Left renal pelvis (tissue), 4 donors: Measurements from ENCODE around the gene TBL3. TPM values are rescaled to one million over a fixed set of nuclear protein-coding genes. Genes with fewer than 3 reads are reported as not detected.
A peak's percentile ranks its signal among the peaks of the same experiment; 100 is the strongest.
"Not testable (repeated sequence)": the region's sequence is repeated elsewhere in the genome, so short reads cannot be mapped to it uniquely, and the experiment has no call there.

Experiments
- DNase-seq, 4 donors: peaks; one replicate each; pipeline ENCODE4 v3.0.0-alpha.2; 2013; ENCODE audit warnings: low read depth in 4 of 4, low spot score in 3 of 4
- polyA plus RNA-seq, 4 donors: library from polyadenylated mRNA; unstranded; fragments of 120-200 nt; gene quantifications; one replicate each; pipeline ENCODE4 v1.2.1, GENCODE V29; 2013; ENCODE audit not compliant: insufficient read length in 4 of 4

The TBL3 gene
- polyA plus RNA-seq, 4 donors: 25.1 to 46.9 (median 29.1) TPM

DNA sequence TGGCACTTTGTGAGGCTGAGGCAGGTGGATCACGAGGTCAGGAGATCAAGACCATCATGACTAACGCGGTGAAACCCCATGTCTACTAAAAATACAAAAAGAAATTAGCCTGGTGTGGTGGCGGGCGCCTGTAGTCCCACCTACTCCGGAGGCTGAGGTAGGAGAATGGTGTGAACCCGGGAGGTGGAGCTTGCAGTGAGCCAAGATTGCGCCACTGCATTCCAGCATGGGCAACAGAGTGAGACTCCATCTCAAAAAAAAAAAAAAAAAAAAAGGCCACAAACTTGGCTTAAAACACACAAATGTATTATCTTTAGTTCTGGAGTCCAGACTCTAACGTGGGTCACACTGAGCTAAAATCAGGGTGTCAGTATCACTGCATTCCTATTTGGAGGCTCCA, 39.9 kb downstream of the TBL3 start:
- DNase-seq: not testable (repeated sequence)

DNA sequence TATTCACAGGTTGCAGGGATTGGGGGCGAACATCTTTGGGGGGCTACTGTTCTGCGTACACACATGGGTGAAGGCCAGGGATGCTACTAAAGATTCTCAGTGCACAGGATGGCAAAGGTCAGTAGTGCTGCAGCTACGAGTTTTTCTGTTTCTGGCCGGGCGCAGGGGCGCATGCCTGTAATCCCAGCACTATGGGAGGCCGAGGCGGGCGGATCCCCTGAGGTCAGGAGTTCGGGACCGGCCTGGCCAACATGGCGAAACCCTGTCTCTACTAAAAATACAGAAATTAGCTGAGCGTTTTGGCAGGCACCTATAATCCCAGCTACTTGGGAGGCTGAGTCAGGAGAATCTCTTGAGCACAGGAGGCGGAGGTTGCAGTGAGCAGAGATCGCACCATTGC, 41.7 kb downstream of the TBL3 start:
- DNase-seq: no peak

DNA sequence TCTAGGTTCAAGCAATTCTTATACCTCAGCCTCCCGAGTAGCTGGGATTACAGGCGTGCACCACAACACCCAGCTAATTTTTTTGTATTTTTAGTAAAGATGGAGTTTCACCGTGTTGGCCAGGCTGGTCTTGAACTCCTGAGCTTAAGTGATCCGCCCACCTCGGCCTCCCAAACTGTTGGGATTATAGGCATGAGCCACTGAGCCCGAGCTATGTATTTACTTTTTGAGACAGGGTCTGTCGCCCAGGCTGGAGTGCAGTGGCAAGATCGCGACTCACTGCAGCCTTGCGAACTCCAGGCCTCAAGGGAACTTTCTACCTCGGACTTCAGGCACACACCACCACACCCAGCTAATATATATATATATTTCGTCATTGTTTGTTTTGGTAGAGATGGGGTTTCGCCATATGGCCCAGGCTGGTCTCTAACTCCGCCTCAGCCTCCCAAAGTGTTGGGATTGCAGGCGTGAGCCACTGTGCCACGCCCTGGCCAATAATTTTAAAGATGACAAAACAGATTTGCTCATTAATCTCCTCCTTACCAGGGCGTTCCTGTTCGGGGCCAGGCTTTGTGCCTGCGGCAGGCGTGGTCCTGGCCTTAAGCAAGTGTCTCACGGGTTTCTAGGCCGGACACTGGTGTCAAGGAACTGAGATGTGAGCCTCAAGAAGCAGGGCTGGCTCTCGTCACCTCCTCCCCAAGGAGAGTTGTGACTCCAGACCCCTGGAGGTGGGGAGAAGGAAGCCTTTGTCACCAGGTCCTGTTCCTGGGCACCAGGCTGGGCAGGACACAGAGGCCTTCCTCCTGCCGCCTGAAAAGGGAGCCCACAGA, 43.5 kb downstream of the TBL3 start:
- no peak for DNase-seq

DNA sequence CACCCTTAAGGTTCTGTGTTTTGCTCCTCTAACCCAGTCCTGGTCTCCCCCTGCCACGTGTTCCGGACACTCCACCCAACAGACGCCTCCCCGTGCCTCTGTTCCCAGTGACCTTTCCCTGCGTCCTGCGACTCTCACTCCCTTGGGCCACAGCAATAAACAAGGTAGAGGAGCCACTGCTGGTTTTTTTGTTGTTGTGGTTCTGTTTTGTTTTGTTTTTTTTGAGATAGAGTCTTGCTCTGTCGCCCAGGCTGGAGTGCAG, 44.0 kb downstream of the TBL3 start:
- DNase-seq: no peak

DNA sequence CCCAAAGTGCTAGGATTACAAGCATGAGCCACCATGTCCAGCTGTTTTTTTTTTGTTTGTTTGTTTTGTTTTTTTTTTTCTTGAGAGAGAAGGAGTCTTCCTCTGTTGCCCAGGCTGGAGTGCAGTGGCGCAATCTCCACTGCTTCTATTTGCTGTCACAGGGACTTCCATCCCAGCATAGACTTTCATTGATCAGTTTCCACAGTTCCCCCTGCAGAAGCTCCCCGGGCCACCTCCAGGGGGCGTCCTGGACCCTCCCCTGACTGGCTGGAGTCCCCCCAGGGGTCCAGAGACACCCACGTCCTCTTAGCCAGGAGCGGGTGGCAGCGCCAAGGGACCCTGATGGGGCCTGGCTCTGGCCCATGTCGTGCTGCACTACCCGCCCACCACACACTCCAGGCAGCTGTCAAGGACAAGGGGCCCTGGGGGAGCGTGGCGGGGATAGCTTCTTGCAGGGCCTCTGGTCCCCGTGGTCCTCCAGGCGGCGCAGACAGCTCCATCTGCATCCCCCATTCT, 44.6 kb downstream of the TBL3 start:
- no peak for DNase-seq

DNA sequence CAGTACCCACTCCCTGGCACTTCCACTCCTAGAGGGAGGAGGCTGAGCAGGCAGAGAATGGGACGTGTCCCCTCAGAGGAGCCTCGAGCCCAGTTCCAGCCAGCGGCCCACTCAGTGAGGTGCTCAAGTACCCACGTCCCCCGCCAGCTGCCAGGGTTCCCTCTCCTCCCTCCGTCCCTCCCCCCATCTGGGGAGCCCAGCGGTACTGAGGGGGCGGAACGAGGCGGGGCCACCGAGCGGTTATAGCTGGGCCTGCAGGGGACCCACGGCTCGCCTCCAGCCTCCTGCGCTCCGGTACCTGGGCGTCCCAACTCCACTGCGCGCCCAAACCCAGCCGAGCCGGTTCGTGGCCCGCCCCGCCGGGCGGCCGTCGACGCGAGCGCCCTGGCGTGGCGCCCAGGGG, 47.7 kb downstream of the TBL3 start, which contains the start of gene NPW:
TSS of gene NPW (plus strand) at position 268 of the 403 bp plus-strand sequence.
- DNase-seq: no peak

DNA sequence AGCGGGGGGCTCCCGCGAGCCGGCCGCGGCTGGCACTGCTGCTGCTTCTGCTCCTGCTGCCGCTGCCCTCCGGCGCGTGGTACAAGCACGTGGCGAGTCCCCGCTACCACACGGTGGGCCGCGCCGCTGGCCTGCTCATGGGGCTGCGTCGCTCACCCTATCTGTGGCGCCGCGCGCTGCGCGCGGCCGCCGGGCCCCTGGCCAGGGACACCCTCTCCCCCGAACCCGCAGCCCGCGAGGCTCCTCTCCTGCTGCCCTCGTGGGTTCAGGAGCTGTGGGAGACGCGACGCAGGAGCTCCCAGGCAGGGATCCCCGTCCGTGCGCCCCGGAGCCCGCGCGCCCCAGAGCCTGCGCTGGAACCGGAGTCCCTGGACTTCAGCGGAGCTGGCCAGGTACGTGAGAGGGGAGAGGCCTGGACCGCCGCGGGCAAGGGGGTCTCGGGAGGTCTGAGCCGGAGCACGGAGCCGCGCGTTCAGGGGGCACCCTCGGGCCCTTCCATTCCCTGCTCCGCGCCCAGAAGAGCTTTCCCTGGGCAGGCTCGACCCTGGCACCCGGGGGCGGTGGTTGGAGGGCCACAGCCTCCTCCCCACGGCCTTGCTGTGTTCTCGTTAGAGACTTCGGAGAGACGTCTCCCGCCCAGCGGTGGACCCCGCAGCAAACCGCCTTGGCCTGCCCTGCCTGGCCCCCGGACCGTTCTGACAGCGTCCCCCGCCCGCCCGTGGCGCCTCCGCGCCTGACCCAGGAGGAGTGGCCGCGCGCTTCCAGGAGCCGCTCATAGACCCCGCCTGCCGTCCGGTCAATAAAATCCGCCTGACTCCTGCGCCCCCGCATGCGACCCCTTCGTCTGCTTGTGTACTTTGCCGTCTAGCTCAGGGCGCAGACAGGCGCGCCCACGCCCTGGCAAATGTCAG, 48.3 kb downstream of the TBL3 start:
- DNase-seq: no peak

DNA sequence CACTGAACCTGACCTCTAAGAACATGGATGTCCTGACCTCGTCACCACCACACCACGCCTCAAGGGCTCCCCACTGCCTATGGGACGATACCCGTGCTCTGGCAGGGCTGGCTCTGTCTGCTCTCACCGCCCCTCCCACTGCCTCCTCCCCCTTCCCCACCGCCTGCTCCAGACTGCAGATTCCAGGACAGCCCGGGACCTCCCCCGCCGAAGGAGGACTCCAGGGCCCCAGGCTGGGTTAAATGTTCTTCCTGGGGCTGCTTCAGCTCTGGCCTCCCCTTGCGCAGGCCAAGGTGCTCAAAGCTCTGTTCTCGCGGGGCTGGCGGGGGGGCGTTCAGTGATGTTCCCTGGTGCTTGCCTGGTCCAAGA, 50.9 kb downstream of the TBL3 start:
- no peak for DNase-seq

DNA sequence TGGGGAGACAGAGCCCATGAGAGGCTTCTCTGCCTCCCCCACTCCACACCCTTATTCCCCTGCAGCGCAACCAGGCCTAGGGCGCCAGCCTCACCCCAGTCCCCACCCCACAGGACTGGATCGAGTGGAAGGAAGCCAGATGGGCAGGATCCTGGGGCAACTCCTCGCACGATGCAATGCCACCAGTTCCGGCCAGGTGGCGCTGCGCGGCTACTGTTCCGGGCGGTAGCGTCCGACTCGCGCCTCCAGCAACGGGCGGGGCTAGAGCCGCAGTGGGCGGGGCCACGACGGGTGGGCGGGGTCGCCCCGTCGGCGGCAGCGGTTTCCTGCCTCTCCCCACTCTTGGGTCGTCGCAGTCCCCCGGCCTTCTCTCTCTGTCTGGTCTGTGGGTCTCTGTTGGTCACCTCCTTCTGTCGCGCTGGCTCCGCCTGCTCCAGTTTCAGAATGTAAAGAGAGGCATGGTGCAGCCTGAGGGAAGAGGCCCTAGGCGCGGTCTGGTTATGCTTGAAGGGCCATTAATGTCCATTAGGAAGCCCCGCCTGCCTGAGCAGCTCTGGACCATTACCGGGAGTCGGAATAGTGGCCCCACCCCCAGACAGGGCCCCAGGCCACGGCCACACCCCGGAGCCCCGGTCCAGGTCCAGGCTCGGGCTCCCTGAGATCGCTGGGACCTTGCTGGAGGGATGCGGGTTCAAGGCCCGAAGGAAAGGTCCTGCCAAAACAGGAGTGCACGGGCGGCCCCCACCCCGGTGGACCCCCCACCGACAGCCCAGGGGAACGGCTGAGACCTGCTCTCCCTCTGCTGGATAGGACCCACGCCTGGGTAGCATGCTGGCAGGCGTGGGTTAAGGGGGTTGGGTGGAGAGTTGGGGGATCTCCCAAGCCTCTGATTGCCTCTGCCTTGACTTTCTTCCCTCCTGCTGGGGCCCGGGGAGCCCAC, 51.5 kb downstream of the TBL3 start:
- peak in 2 of 4 donors; percentile 77 to 84 for DNase-seq

DNA sequence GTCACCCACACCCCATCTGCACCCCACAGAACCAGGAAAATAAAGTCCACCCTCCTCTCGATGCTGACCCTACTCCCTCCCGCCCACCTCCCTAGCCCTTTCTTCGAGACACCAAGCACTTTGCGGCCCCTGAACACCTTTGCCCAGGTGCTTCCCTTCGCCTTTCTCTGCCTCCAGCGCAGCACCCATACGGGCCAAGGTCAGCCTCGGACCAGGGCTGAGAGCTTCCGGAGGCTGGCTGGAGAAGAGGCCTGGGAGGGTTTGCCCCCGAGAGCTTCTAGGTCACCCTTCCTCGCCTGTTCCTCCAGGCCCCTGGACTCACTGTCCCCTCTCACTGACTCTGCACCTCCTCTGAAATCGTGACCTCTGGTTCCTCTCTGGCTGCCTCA, 52.2 kb downstream of the TBL3 start:
- no peak for DNase-seq

DNA sequence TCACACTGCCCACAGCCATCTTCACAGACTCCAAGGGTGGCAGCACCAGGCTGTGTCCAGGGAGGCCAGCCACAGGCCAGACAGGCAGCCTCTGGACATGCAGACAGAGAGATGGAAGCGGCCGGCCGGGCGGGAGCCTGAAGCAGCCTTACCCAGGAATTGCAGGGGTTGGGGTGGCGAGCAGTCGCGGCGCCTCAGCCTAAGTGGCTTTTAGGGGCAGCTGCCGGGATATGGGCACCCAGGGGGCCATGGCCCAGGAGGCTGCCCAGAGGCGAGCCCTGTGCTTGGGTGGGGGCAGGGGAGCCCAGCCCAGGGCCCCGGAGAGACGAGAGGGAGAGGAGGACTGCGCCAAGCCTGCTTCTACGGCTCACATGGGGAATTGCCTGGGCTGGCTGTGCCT, 53.4 kb downstream of the TBL3 start:
- no peak for DNase-seq

DNA sequence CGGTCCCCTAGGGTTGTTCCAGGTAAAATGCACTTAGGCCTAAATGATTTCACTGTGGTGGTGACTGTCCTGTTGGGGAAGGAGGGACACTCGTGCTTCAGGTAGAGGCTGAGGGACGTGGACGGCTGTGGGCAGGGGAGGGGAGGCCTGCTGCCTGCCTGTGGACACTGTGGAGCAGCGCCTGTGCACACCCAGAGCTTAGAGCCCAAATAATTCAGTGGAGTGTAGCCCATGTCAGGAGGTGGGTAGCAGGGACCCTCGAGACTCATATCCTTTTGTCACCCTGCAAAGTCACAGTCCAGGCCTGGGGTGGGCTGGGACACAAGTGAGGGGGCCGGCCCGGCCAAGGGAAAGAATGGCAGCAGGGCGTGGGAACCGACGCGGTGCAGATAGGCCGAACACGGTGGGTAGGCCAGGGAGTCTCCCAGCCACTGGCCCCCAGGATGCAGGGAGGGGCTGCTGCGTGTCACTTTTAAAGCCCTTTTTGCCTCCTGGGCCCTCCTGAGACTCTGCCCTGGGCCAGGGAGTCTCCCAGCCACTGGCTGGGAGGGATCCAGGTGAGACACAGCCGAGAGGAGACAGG, 54.1 kb downstream of the TBL3 start:
- DNase-seq: no peak

DNA sequence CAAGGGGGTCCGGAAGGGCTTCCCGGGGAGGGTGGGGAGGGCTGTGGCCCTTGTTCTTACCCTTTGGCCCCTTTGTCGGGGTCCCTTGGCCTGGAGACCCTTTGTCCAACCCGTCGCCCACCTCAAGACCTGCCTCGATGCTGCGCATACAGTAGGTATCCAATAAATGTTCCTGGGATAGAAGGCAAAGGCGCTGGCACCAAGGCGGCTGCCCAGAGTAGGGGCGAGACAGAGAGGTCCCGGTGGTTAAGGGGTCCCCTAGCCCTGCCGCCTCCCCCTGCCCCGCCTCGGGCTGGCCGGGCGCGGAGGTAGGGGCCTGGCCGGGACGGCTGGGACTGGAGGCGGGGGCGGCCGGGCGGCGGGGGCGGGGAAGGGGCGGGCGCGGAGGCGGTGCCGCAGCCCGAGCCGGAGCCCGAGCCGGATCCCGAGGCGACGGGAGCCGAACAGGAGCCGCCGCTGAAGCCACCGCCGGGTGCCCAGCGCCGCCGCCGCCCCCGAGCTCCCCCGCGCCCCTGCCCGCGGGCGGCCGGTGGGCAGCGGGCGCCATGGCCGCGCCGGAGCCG, 54.7 kb downstream of the TBL3 start, which contains the start of gene NHERF2:
TSS of gene NHERF2 (plus strand) at position 442 of the 563 bp plus-strand sequence. CDS start at position 546, 104 bp downstream.
- DNase-seq: no peak

DNA sequence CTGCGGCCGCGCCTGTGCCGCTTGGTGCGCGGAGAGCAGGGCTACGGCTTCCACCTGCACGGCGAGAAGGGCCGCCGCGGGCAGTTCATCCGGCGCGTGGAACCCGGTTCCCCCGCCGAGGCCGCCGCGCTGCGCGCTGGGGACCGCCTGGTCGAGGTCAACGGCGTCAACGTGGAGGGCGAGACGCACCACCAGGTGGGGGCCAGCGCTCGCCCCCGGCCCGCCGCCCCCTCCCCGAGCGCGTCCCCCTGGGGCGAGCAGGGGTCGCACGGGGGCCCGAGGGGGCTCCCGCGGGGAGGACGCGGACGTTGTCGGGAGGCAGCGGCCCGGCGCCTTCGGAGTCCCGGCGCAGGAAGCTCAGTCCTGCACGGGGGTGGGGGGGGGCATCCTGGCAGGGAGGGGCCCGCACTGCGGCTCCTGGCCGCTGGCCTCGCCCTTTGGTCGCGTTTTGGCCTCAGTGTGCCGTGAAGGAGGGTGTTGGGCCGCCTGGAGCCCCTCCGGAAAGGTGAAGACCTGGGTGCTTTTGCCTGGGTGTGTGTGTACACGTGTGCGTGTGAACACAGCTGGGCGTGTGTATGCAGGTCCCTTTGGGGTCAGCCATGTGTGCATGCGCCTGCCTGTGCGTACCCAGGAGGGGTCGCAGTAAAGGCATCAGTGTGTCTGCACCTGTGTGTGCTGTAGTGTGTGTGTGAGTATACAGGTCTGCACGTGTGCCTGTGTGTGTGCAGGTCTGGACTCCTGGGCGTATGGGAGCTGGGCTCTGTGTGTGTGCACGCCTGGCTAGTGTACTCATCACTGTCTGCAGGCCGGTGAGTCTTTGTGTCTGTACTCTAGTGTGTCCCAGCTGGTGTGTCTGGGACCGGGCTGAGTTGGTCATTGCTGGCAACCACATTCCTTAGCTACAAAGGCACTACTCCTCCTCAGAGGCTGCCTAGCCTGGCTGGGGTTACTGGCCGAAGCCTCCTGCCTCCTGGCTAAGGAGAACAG, 55.5 kb downstream of the TBL3 start:
- no peak for DNase-seq

DNA sequence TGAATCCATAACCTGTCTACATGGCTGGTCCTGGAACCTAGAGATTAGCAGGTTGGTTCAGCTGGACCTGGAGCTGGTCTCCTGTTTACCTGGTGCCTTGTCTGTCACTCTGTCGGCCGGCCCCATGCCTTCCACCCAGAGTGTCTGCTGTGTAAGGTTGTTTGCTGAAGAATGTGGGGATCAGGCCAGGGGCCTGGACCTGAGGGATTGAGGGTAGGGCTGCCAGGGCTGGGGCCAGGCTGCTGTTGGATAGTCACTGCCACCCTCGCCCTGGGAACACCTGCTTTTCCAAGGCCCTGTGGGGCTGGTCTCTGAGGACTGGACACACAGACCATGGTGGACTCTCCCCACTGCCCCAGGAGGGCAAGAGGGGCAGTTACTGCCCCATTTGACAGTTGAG, 56.3 kb downstream of the TBL3 start:
- DNase-seq: no peak

DNA sequence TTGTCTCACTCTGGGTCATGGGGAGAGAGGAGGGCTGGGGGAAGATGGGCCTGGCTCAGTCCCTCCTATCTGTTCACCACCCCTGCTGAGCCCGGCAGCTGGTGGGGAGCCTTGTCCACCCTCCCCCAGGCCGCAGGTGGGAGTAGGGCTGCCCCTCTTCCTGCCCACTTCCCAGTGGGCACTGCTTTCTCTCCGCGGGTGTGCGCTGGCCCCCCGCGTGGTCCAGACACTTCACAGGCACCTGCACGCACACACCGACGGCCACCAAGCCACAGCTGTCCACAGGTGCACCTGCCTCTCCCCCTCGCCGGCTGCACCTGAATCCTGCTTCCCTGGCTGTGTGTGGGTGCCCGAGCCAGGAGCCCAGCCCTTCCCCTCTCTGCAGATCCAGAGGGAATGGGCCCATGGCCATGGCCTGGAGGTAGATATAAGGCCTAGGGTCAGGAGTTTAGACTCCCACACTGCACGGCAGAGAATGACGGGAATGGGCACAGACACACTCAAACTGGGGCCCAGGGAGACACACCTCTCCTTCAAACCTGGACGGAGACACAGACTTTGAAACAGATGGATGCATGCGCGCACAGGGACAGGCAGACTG, 56.9 kb downstream of the TBL3 start:
- DNase-seq: no peak

DNA sequence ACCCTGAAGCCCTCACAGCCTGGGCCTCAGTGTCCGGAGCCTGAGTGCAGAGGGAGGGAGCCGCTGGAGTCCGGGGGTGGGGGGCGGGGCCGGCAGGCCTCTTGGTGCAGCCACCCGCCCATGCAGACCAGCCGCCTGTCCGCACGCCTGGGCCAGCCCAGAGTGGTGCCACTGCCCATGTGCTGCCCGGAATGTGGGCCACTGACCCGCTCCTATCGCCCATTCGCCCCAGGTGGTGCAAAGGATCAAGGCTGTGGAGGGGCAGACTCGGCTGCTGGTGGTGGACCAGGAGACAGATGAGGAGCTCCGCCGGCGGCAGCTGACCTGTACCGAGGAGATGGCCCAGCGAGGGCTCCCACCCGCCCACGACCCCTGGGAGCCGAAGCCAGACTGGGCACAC, 57.5 kb downstream of the TBL3 start:
- no peak for DNase-seq

DNA sequence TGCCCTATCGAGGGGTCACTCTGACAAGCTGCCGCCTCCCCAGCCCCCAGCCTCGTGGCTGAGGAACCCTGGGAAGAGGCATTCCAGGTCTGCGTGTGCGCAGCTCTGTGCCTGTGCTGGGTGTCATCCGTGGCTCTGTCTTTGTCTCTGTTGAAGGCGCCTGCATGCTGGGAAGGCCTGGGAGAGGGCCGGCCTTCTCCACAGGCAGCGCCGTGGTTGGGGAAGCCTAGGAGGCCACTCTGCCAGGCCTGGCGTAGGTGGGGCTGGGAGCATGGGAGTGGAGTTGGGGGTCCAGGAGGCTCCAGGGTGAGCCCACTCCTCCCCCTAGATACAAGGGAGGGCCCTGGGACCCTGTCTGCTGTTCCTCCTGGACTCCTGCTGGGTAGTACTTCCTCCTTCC, 58.2 kb downstream of the TBL3 start:
- DNase-seq: no peak
